DMS114 treated with DMSO at 0.1 percent for 48 hours (cell line): ENCODE data around the gene RPP25.
"Not testable (repeated sequence)": the region's sequence is repeated elsewhere in the genome, so short reads cannot be mapped to it uniquely, and the experiment has no call there.

Experiments
- DNase-seq: peaks from one replicate; lab custom pipeline; 2025; ENCODE audit not compliant: unreplicated experiment; lab: John Stamatoyannopoulos, UW

RPP25 gene

DNA sequence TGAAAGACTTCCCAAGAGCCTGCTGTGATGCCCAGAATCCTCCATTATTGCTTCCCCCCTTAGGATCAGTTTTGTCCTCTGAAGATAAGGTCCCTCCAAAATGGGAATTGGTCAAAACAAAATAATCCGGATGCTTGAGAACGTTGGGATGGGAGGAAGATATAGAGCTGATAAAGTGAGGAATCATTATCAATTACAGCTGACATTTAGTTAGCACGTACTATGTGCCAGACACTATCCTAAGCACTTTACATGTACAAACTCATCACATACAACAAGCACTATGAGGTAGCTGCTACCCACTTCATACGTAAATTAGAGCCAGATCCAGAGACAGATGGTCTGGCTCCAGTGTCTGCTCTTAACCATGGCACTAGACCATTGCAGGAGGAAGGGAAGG, 6.6 kb upstream of the RPP25 start:
- no peak for DNase-seq

DNA sequence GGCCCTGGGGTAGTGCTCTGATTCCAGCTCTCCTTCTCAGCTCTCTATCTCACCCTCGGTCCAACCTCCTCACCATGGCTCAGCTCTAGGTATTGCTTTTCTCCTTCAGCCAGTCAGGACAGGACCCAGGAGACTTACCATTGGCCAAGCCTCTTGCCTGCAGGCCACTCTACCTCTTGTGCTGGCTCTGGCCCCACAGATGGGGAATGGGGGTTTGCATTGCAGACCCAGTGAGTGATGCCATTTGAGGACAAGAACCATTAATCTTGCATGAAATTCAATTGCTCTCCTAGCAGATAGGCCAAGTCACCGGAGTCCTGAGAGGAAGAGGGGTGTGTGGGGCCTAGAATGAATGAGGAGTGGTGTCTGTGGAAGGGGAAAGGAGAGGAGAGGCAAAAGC, 6.1 kb upstream of the RPP25 start:
- DNase-seq, result no peak

DNA sequence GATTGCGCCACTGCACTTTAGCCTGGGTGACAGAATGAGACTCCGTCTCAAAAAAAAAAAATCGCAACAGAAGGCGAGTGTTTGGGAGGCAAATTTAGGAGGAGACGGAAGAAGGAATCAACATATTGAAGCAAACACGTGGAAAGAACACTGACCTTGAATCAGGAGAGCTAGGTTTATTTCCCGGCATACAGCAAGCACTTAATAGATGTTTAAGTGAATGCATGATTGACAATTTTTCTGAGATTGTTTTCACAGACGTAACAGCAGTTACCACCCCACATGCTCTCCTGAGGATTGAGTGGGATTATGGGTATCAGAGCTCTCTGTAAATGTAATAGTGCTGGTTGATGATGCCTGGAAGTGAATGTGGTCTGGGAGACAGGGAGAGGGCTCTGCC, 5.6 kb upstream of the RPP25 start:
- DNase-seq, result no peak

DNA sequence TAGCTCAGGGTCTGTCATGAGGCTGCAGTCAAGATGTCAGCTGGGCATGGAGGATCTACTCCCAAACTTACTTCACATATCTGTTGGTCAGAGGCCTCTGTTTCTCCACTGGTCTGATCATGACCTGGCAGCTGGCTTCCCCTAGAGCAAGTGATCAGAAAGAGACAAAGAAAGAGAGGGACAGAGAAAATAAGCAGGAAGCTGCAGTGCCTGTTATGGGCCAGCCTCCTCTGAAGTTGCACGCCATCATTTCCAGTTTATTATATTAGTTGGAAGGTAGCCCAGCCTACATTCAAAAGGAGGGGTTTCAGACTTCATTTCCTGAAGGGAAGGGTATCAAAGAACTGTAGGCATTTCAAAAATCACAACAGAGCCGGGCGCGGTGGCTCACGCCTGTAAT, 5.0 kb upstream of the RPP25 start:
- DNase-seq, result no peak

- DNase-seq, result no peak
Measured at GRCh38 chr15:74960995-74961588, 4.5 kb upstream of the RPP25 start.

- DNase-seq, result no peak
Measured at GRCh38 chr15:74960286-74960685, 3.7 kb upstream of the RPP25 start.

GRCh38 chr15:74959586-74959939, 3.0 kb upstream of the RPP25 start:
- DNase-seq, result no peak

DNA sequence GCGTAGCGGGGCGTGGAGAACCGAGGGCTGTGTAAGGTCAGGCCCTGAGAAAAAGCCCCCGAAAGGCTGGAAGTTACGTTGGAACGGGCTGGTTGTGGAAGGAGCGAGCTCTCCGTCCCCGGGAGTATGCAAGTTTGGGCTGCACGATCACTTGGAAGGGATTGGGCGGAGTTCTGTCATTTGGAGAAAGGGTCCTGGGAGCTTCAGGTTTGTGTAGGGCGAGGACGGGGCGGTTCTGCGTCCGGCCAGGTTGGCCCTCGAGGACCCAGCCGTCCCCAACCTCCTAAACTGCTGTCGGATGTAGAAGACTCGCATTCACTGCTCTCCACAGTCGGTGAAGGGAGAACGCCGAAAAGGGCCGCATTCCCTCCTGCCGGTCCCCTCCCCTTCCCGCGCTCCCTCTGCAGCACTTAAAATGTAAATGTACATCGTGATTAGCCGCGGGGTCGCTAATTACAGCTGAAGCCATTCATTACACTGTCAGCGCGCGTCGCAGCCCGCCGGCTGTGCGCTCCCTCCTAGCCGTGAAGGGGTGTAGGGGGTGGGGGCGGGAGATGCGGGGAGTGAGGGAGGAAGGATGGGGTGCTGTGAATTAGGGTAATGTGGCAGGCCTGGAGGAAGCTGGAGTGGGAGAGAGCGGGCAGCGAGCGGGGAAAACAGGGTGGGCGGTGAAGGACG, 2.5 kb upstream of the RPP25 start:
- no peak for DNase-seq

DNA sequence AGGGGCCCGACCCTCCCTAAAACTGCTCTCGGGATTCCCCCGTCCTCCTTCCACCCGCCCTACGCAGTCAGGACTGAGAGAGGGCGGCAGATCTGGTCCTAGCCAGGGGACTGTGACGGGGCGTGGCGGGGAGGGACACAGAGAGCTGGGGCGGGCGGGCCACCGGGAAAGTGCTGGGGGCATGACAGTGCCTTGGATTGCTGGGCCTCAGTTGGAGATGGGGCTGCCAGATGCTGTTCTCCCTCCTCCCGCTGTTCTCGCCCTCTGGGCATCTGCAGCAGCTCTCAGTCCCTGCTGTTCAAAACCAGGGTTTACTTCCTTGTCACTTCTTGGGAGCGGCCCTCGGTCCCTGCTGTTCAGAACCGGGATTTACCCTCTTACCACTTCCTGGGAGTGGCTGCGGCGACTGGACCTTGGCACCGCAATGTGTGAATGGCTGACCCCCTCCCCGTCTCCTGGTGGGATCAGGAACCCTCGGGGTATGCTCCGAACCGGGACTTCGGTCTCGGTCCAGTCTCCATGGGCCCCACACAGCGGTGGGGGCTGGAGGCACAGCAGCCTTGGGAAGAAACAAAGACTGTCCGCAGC, 1.8 kb upstream of the RPP25 start:
- DNase-seq, result peak; percentile 70

- no peak for DNase-seq
Measured at GRCh38 chr15:74957476-74958035, 984 bp upstream of the RPP25 start.

DNA sequence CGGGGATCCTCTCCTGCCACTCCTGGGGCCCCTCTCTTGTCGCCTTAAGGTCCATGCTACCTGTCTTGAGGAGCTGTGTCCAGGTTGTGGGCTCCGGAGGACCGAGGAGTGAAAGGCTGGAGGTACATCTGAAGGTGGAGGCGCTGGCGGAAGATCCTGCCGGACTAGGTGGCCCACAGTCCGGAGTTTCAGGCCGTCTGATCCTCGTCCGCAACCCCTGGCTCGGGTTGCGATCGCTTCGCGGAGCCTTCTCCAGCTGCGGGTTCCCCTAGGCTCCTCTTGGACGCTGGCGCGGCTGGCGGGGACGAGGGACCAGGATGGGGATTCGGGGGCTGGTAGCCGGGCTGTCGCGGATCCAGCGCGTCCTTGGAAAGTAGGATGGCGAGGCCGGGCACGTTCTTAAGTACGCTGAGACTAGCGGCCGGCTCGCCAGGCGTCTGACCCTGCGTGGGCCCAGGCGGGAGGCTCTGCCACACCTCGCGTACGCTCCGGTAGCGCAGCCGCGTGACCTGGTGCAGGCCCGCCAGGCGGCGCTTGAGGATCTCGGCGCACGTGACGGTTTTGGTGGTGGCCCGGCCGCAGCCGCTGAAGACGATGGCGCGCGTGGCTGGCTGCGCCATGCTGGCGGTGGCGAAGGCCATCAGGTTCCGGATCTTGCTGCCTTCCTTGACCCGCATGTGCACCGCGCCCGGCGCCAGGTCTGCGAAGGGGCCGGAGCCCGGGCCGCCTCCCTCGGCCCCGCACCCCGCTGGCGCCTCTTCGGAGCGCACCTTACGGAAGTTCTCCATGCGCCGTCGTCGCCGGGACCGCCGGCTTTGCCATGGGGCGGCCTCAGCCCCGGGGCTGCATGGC, 550 bp downstream of the RPP25 start:
- peak; percentile 75 for DNase-seq

GRCh38 chr15:74955017-74955416, 1.6 kb downstream of the RPP25 start:
- no peak for DNase-seq

DNA sequence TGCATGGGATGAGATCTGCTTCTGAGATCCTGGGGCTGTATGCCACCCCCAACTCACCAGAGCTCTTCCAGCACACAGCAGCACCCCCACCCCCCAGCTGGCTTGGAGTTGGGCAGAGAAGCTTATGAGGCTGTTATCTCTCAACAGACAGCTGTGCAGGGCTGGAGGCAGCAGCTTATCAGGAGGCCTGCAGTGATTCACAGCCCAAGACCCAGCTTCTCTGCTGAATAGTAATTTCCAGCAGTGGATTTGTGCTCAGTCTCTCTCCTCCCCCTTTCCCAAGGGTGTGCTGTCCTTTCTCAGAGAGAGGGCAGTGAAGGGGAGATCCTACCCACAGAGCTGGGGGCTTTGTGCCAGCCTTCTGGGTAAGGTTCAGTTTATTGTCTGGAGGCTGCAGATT, 2.1 kb downstream of the RPP25 start:
- no peak for DNase-seq

DNA sequence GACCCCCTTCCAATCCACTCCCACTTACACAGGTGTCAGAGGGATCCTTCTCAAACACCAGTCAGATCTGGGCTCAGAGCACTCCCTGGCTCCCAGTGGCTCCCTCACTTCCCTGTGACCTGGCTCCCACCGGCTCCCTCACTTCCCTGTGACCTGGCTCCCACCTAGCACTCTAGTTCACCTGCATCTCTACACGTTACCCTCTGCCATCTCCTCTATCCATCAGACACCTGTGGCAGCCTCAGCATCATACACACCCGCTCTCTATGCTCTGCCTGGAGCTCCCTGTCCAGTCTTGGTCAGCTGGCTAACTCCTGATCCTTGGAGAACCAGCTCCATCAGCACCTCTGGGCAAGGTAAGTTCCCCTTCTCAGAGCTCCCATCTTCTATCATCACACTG, 5.6 kb downstream of the RPP25 start:
- no peak for DNase-seq

- peak; percentile 87 for DNase-seq
Measured at GRCh38 chr15:74950078-74950908, 6.3 kb downstream of the RPP25 start.

- DNase-seq, result peak; percentile 93
Measured at GRCh38 chr15:74937590-74938371, 18.8 kb downstream of the RPP25 start, which contains the start of gene COX5A. Gene COX5A, minus strand, starts transcription at chr15:74938073. Its CDS starts 59 bp downstream, at chr15:74938014.

- no peak for DNase-seq
Measured at GRCh38 chr15:74937272-74937589, 19.3 kb downstream of the RPP25 start.

DNA sequence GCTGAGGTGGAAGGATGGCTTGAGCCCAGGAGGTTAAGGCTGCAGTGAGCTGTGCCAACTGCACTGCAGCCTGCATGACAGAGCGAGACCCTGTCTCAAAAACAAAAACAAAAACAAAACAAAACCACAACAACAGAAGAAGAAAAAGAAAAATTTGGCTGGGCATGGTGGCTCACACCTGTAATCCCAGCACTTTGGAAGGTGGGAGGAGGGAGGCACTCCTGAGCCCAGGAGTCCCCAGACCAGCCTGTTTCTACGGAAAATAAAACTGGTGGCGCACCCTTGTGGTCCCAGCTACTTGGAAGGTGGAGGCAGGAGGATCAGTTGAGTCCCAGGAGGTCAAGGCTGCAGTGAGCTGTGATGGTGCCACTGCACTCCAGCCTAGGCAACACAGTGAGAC, 21.4 kb downstream of the RPP25 start:
- DNase-seq, result not testable (repeated sequence)

- DNase-seq, result no peak
Measured at GRCh38 chr15:74933573-74933972, 23.0 kb downstream of the RPP25 start.

- DNase-seq, result no peak
Measured at GRCh38 chr15:74928771-74929198, 27.8 kb downstream of the RPP25 start.
